Naive B cell (primary cell): ENCODE measurements around the gene ERAL1. TPM values are rescaled to one million over a fixed set of nuclear protein-coding genes. Genes with fewer than 3 reads are reported as not detected.
"Not testable (repeated sequence)": the region's sequence is repeated elsewhere in the genome, so short reads cannot be mapped to it uniquely, and the experiment has no call there.

Source experiments
- ATAC-seq, 2 donors: fragments of 150-1000 bp; cut with Tn5 transposase; 2 replicates each; pipeline ENCODE4 v1.10.0; 2021; ENCODE audit warnings: low read depth in 2 of 2, mild to moderate bottlenecking in 2 of 2, moderate library complexity in 2 of 2
- DNase-seq: peaks from one replicate; pipeline ENCODE4 v3.0.0; 2022
- H3K27ac Mint-ChIP-seq, 6 donors: one replicate each; pipeline ENCODE4 v1.8.0; 2020 to 2022; ENCODE audit warnings: mild to moderate bottlenecking in 6 of 6, mixed read lengths in 6 of 6, moderate library complexity in 5 of 6, inconsistent platforms in 2 of 6
- H3K27me3 Mint-ChIP-seq, 3 donors: one replicate each; pipeline ENCODE4 v1.8.0; 2021 to 2022; ENCODE audit warnings: mixed read lengths in 3 of 3, mild to moderate bottlenecking in 1 of 3
- H3K36me3 Mint-ChIP-seq, 2 donors: one replicate each; pipeline ENCODE4 v1.8.0; 2020 to 2022; ENCODE audit warnings: mixed read lengths in 2 of 2, inconsistent platforms in 1 of 2, mild to moderate bottlenecking in 1 of 2
- H3K4me1 Mint-ChIP-seq, 3 donors: one replicate each; pipeline ENCODE4 v1.8.0; 2020 to 2022; ENCODE audit warnings: mixed read lengths in 3 of 3, inconsistent platforms in 1 of 3, mild to moderate bottlenecking in 1 of 3, moderate library complexity in 1 of 3
- H3K4me3 Mint-ChIP-seq, 8 donors: one replicate each; pipeline ENCODE4 v1.8.0; 2020 to 2022; ENCODE audit warnings: mild to moderate bottlenecking in 8 of 8, mixed read lengths in 8 of 8, moderate library complexity in 8 of 8, inconsistent platforms in 2 of 8
- H3K9me3 Mint-ChIP-seq, 7 donors: one replicate each; pipeline ENCODE4 v1.8.0; 2020 to 2022; ENCODE audit warnings: mixed read lengths in 7 of 7, mild to moderate bottlenecking in 5 of 7, inconsistent platforms in 2 of 7, moderate library complexity in 1 of 7
- polyA plus RNA-seq, 6 donors: library from polyadenylated mRNA; unstranded; fragments of 300-500 nt; fragmentation: Illumina TruSeq; gene quantifications; one replicate each; pipeline ENCODE4 v1.2.3, GENCODE V29; 2021; ENCODE audit warnings: low read depth in 6 of 6

The ERAL1 gene
- polyA plus RNA-seq, 6 donors from 2014 or later = 37.0 to 50.3 (median 46.2) TPM

GRCh38 chr17:28901866-28902818 lies 47.3 kb downstream of the ERAL1 start:
- H3K9me3 Mint-ChIP-seq = no peaks in the 10 kb centered on the region
- H3K27me3 Mint-ChIP-seq = no peaks in the 10 kb centered on the region
- no peak for DNase-seq
- H3K4me3 Mint-ChIP-seq = peak overlapping the region; percentile 79 to 93 (median 88)
- peaks cover 36 to 43% (median 37%) of the 10 kb centered on the region in 3 donors for H3K4me1 Mint-ChIP-seq
- H3K27ac Mint-ChIP-seq = peak overlapping the region; percentile 81 to 97 (median 92)
- H3K36me3 Mint-ChIP-seq = peaks cover 0 to under 1% of the 10 kb centered on the region in 2 donors
- peak; percentile 28 to 35 for ATAC-seq

DNA sequence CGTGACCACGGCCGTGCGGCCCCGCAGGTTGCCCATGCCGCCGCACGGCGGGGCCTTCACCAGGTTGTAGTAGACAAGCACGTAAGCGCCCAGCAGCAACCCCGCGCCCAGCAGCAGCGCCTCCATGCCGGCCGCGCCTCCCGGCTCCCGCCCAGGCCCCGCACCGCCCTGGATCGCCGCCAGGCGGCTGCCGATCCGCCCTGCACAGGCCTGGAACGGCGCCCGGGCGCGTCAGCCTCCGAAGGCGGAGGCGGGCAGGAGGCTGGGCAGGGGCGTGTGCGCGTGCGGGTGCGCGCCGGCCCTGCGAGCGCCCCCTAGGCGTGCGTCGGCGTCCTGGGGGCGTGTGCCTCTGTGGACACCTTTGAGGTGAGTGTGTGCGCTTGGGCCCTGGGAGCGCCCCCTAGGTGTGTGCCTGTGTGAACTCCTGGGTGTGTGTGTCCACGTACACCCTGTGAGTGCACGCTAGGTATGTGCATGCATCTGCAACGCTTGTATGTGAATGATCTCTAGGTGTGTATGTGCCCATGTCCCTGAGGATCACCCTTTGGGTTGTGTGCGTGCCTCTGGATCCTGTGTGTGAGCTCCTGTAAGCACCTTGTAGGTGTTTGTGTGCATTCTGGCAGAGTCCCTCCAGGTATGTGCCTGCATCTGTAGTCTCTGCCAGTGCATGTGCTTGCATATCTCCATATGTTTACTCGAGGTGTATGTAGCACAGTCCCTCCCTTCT lies 48.2 kb downstream of the ERAL1 start, which contains the start of gene DHRS13:
Gene DHRS13 (minus strand): TSS at position 261 of the 727 bp plus-strand sequence. CDS start 135 bp downstream, at position 126.
- DNase-seq = peak; percentile 96
- peak; percentile 86 for ATAC-seq
- Mint-ChIP-seq H3K36me3 (peaks cover 0 to 8% of the 10 kb centered on the region in 2 donors), H3K9me3 (no peaks in the 10 kb centered on the region), H3K27me3 (no peaks in the 10 kb centered on the region), H3K4me3 (peak within 1 kb of the TSS; percentile 79 to 93 (median 88)), H3K27ac (peak within 1 kb of the TSS; percentile 81 to 97 (median 92)), H3K4me1 (peaks cover 32 to 38% (median 32%) of the 10 kb centered on the region in 3 donors)

- H3K27ac Mint-ChIP-seq = peak overlapping the region in 4 of 6 donors; percentile 39 to 81 (median 72)
- peaks cover 29 to 34% (median 30%) of the 10 kb centered on the region in 3 donors for H3K4me1 Mint-ChIP-seq
- H3K9me3 Mint-ChIP-seq, DNase-seq, H3K36me3 Mint-ChIP-seq, ATAC-seq, H3K27me3 Mint-ChIP-seq: not testable (repeated sequence)
- H3K4me3 Mint-ChIP-seq = peak overlapping the region in 7 of 8 donors; percentile 2 to 91 (median 69)
Measured at GRCh38 chr17:28903546-28903841, 48.7 kb downstream of the ERAL1 start.

DNA sequence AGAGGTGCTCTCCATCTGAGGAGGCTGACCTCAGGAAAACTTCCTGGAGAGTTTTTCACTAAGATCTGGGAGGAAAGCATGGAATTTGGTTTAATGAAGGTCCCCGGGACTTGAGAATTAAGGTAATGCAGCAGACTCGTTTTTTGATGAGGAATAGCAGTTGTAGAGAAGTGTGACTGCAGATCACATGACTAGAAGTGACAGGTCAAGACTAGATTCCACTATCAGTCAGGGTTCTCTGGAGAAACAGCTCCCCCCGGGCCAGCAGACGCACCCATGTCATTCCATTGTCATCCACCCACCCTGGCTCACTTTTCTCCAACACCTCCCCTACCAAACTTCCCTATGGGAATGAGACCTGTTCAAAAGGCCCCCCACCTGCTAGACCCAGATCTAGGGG lies 50.0 kb downstream of the ERAL1 start:
- DNase-seq = no peak
- Mint-ChIP-seq H3K36me3 (peaks cover 0 to 8% of the 10 kb centered on the region in 2 donors), H3K4me1 (peaks cover 22 to 28% (median 23%) of the 10 kb centered on the region in 3 donors), H3K27me3 (no peaks in the 10 kb centered on the region), H3K9me3 (no peaks in the 10 kb centered on the region), H3K27ac (no peak overlapping the region), H3K4me3 (peak overlapping the region in 1 of 8 donors; percentile 66)
- ATAC-seq = no peak

GRCh38 chr17:28906276-28906675 lies 51.5 kb downstream of the ERAL1 start:
- H3K27ac Mint-ChIP-seq = peak overlapping the region in 1 of 6 donors; percentile 88
- peaks cover 17 to 22% (median 18%) of the 10 kb centered on the region in 3 donors for H3K4me1 Mint-ChIP-seq
- H3K9me3 Mint-ChIP-seq = no peaks in the 10 kb centered on the region
- no peak for ATAC-seq
- H3K36me3 Mint-ChIP-seq = peaks cover 0 to 8% of the 10 kb centered on the region in 2 donors
- no peaks in the 10 kb centered on the region for H3K27me3 Mint-ChIP-seq
- DNase-seq = no peak
- peak overlapping the region in 2 of 8 donors; percentile 5 to 46 for H3K4me3 Mint-ChIP-seq

DNA sequence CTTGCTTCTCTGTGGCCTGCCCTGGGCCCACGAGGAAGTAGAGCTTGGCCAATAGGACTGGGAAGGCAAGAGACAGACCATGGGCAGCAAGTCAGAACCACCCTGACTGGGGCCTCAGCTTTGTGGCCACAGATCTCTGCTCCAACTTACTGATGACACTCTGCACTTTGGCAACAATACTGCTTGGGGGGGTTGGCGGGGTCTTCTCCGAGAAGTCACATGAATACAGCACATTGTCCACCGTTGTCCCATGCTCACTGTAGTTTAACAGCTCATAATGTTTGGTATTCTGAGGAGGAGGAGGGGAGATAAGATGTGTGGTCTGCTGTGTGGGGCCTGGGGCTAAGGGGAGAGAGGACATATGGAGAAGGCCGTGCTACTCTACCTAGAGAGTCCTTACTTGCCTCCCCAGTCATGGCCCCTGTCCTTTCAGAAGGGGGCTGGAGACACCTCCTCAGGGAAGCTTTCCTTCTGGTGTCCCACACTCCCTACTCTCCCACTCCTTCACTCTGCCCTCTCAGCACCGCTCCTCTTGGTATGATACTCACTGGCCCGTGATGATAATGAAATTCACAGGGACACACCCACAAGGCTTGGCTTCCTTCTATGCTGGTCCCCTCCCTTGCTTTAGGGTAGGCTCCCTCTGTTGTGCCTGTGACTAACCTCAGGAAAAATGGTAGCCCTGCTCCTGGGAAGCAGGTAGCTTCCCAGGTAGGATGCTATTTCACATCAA lies 52.1 kb downstream of the ERAL1 start:
- H3K36me3 Mint-ChIP-seq = peaks cover 0 to 8% of the 10 kb centered on the region in 2 donors
- ATAC-seq = no peak
- no peaks in the 10 kb centered on the region for H3K9me3 Mint-ChIP-seq
- peaks cover 11 to 17% (median 14%) of the 10 kb centered on the region in 3 donors for H3K4me1 Mint-ChIP-seq
- H3K4me3 Mint-ChIP-seq = peak overlapping the region in 2 of 8 donors; percentile 5 to 46
- no peak for DNase-seq
- H3K27ac Mint-ChIP-seq = peak overlapping the region in 3 of 6 donors; percentile 64 to 88 (median 72)
- H3K27me3 Mint-ChIP-seq = no peaks in the 10 kb centered on the region

DNA sequence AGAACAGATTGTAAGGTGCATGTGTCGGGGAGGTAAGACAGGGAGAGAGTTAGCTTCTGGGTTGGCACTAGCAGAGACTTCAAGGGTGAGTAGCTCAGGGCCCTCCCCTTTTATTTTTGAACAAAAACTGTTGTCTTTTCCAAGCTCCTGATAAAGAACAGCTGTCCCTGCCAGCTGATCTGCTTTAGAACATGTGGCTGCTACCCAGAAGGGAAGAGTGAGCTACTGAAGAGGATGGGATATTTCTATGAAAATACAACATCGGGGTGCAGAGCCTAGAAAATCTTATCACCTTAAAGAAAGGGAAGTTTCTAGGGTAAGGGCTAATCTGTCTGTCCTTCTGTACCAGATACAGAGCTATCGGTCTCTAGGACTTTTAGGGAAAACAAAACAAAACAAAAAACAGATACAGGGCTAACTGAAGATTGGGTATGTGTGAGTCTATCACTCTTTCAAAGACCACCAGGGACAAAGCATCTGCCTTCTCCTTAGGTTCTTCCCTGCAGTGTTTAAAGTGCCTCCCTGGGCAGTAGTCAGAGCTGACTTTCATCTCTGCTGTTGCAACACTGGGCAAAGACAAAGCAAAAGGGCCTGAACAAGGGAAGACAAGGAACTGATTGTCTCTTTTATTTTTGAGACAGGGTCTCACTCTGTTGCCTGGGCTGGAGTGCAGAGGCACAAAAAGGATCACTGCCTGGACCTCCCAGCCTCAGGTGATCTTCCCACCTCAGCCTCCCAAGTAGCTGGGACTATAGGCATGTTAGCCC lies 53.1 kb downstream of the ERAL1 start:
- DNase-seq = no peak
- Mint-ChIP-seq H3K27me3 (no peaks in the 10 kb centered on the region), H3K4me1 (peaks cover 7 to 13% (median 10%) of the 10 kb centered on the region in 3 donors), H3K36me3 (peaks cover 0 to 8% of the 10 kb centered on the region in 2 donors), H3K9me3 (no peaks in the 10 kb centered on the region), H3K4me3 (no peak overlapping the region), H3K27ac (peak overlapping the region in 1 of 6 donors; percentile 42)
- no peak for ATAC-seq

- H3K36me3 Mint-ChIP-seq = peaks cover 0 to 8% of the 10 kb centered on the region in 2 donors
- H3K4me3 Mint-ChIP-seq = no peak overlapping the region
- DNase-seq = no peak
- ATAC-seq = no peak
- no peaks in the 10 kb centered on the region for H3K9me3 Mint-ChIP-seq
- peak overlapping the region in 1 of 6 donors; percentile 9 for H3K27ac Mint-ChIP-seq
- peaks cover 0 to 5% (median 3%) of the 10 kb centered on the region in 3 donors for H3K4me1 Mint-ChIP-seq
- no peaks in the 10 kb centered on the region for H3K27me3 Mint-ChIP-seq
Measured at GRCh38 chr17:28908640-28909167, 53.9 kb downstream of the ERAL1 start.

GRCh38 chr17:28910534-28910933 lies 55.7 kb downstream of the ERAL1 start:
- no peak overlapping the region for H3K27ac Mint-ChIP-seq
- no peaks in the 10 kb centered on the region for H3K27me3 Mint-ChIP-seq
- H3K4me3 Mint-ChIP-seq = no peak overlapping the region
- ATAC-seq (no peak), DNase-seq (no peak)
- H3K9me3 Mint-ChIP-seq = no peaks in the 10 kb centered on the region
- H3K36me3 Mint-ChIP-seq = peaks cover 9 to 18% of the 10 kb centered on the region in 2 donors
- H3K4me1 Mint-ChIP-seq = no peaks in the 10 kb centered on the region

Other genes starting within 250 kb of the ERAL1 start
- under 1 TPM in 2 of 6 donors, not detected in 4; 0.09 to 0.20 TPM for gene RSKR, start 240.8 kb upstream of the ERAL1 start, polyA plus RNA-seq
- gene BLTP2, start 209.9 kb upstream of the ERAL1 start, polyA plus RNA-seq = 10 to 100 TPM; 15.0 to 57.5 (median 40.8) TPM
- 10 to 100 TPM; 46.0 to 76.5 (median 61.7) TPM for gene SDF2, start 193.1 kb upstream of the ERAL1 start, polyA plus RNA-seq
- gene SUPT6H, start 192.8 kb upstream of the ERAL1 start, polyA plus RNA-seq = 10 to 100 TPM in 1 of 6 donors, 1 to 10 TPM in 5; 4.6 to 19.5 (median 7.4) TPM
- 1 to 10 TPM in 3 of 6 donors, under 1 TPM in 2, not detected in 1; 0.29 to 2.3 (median 1.1) TPM for gene PROCA1, start 143.1 kb upstream of the ERAL1 start, polyA plus RNA-seq
- gene RAB34, start 137.1 kb upstream of the ERAL1 start, polyA plus RNA-seq = 10 to 100 TPM; 11.6 to 22.6 (median 18.2) TPM
- 1,000 to 10,000 TPM; 5,077 to 6,780 (median 5,627) TPM for gene RPL23A, start 135.0 kb upstream of the ERAL1 start, polyA plus RNA-seq
- 1 to 10 TPM in 1 of 6 donors, under 1 TPM in 1, not detected in 4; 0.93 to 1.2 TPM for gene TLCD1, start 128.8 kb upstream of the ERAL1 start, polyA plus RNA-seq
- 10 to 100 TPM; 14.5 to 26.1 (median 19.6) TPM for gene NEK8, start 126.2 kb upstream of the ERAL1 start, polyA plus RNA-seq
- 10 to 100 TPM in 4 of 6 donors, 1 to 10 TPM in 2; 5.4 to 17.1 (median 12.0) TPM for gene TRAF4, start 111.0 kb upstream of the ERAL1 start, polyA plus RNA-seq
- gene FAM222B, start 12.2 kb upstream of the ERAL1 start, polyA plus RNA-seq = 10 to 100 TPM in 2 of 6 donors, 1 to 10 TPM in 4; 6.6 to 19.4 (median 8.2) TPM
- 100 to 1,000 TPM; 431 to 655 (median 460) TPM for gene FLOT2, start 42.7 kb downstream of the ERAL1 start, polyA plus RNA-seq
- gene DHRS13, start 48.1 kb downstream of the ERAL1 start, polyA plus RNA-seq = 10 to 100 TPM in 5 of 6 donors, 1 to 10 TPM in 1; 9.4 to 17.3 (median 11.5) TPM
- gene PHF12, start 96.5 kb downstream of the ERAL1 start, polyA plus RNA-seq = 10 to 100 TPM in 1 of 6 donors, 1 to 10 TPM in 4, under 1 TPM in 1; 0.71 to 11.8 (median 5.5) TPM
- 1 to 10 TPM in 5 of 6 donors, under 1 TPM in 1; 0.41 to 3.6 (median 1.7) TPM for gene SEZ6, start 151.0 kb downstream of the ERAL1 start, polyA plus RNA-seq
- gene PIPOX, start 188.1 kb downstream of the ERAL1 start, polyA plus RNA-seq = 1 to 10 TPM in 3 of 6 donors, under 1 TPM in 3; 0.23 to 2.8 (median 0.98) TPM